ENCODE measurements around the gene RASSF9.

The RASSF9 gene

DNA sequence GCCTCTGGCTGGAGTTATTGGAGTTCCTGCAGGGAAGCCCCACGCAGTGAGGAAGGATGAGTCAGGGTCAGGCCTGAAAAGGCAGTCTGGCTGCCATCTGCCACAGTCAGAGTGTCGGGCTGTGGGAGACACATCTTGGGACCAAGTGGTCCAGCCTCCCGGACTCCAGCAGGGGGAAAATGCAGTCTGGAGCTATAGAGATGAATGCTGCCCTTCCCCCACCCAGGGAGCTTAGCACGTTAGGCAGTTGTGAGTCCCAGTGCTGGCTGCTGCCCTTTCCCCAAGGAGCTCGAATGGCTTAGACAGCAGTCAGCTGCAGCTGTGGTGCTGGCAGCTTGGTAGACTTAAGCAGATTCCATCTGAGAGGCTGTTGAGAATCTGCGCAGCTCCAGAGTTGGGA is 29.7 kb upstream of the RASSF9 start:
- TF ChIP-seq, protein P1, sequence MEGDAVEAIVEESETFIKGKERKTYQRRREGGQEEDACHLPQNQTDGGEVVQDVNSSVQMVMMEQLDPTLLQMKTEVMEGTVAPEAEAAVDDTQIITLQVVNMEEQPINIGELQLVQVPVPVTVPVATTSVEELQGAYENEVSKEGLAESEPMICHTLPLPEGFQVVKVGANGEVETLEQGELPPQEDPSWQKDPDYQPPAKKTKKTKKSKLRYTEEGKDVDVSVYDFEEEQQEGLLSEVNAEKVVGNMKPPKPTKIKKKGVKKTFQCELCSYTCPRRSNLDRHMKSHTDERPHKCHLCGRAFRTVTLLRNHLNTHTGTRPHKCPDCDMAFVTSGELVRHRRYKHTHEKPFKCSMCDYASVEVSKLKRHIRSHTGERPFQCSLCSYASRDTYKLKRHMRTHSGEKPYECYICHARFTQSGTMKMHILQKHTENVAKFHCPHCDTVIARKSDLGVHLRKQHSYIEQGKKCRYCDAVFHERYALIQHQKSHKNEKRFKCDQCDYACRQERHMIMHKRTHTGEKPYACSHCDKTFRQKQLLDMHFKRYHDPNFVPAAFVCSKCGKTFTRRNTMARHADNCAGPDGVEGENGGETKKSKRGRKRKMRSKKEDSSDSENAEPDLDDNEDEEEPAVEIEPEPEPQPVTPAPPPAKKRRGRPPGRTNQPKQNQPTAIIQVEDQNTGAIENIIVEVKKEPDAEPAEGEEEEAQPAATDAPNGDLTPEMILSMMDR (IDR thresholded peaks at IDR 0.05), result no peak
- no peak for TF ChIP-seq ZFX (IDR thresholded peaks at IDR 0.05; ENCODE audit: borderline replicate concordance)
- H3K27ac ChIP-seq, result no peak overlapping the region

DNA sequence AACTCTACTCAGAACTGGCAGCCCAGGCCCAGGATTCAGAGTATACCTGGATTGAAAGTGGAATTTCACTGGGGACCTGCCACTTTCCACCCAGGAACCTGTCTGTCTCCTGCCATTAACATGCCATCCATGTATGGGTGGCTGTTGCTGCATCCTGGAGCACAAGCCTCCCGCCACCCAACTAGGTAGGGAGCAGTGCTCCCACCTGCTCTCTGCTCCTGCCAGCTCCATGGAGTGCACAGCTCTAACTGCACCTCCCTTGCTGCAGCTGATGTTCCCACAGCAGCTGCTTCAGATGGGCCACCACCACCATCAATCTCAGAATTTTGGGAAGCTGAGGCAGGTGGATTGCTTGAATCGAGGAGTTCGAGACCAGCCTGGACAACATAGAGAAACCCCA is 20.8 kb upstream of the RASSF9 start:
- no peak overlapping the region for H3K27ac ChIP-seq
- TF ChIP-seq ZFX (IDR thresholded peaks at IDR 0.05; ENCODE audit: borderline replicate concordance), result no peak
- TF ChIP-seq, protein P1 (IDR thresholded peaks at IDR 0.05), result no peak

DNA sequence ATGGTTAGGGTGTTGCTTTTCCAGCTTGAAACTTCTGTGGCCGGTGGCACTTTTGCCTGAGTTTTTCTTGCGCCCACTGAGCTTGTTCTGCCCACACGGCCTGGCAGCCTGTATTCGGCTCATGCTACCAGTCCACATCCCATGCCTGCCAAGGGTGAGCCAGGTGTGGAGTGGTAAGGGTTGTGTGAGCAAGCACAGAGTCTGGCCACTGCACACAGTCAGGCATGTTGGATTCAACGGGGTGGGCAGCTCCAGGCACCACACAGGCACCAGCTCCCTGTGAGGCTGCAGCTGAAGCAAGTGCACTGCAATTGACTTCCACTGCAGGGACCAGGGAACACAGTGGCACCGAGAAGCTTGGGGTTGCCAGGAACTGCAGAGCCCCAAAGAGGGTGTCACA is 19.1 kb upstream of the RASSF9 start:
- TF ChIP-seq, protein P1 (IDR thresholded peaks at IDR 0.05), result no peak
- TF ChIP-seq ZFX (IDR thresholded peaks at IDR 0.05; ENCODE audit: borderline replicate concordance), result no peak
- H3K27ac ChIP-seq, result no peak overlapping the region

DNA sequence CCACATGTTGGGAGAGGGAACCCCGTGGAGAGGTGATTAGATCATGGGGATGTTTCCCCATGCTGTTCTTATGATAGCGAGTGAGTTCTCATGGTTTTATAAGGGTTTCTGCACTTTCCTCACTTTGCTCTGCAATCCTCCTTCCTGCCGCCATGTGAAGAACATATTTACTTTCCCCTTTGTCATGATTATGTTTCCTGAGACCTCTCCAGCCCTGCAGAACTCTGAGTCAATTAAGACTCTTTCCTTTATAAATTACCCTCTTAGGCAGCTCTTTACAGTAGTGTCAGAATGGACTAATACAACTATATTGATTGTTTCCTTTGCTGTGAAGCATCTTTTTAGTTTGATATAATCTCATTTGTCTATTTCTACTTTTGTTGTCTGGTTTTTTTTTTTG is 13.1 kb upstream of the RASSF9 start:
- TF ChIP-seq, protein P1 (IDR thresholded peaks at IDR 0.05), result no peak
- TF ChIP-seq ZFX (IDR thresholded peaks at IDR 0.05; ENCODE audit: borderline replicate concordance), result no peak
- H3K27ac ChIP-seq, result no peak overlapping the region

DNA sequence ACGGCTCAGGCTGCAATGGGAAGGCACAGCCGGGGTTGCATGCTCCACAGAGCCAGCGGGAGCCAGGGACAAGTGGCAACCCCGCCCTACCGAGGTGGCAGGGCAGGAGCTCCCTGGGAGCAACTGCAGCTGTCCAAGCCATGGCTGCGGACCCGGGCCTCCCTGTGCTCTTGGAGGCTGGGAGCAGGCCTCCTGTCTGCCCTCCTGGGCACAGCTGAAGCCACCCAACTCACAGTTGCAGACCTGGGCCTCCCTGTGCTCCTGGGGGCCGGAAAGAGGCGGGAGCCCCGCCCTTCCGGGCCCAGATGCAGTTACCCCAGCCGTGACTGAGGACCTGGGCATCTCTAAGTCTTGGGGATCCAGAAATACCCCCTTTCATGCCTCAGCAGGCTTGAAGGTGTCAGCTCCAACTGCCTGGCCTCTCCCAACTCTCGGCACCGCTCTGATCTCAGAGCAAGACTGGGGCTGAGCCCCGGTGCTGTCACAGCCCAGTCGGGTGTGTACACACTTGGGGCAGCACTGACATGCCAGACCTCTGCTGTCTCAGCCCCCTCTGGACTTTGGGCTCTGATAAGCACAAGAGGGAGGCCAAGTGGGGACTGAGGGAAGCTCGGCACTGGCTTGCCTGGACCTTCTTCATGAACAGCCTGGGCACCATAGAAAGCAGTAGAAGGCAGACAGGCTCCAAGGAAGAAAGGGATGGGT is 7.5 kb upstream of the RASSF9 start:
- no peak for TF ChIP-seq ZFX (IDR thresholded peaks at IDR 0.05; ENCODE audit: borderline replicate concordance)
- TF ChIP-seq, protein P1 (IDR thresholded peaks at IDR 0.05), result no peak
- no peak overlapping the region for H3K27ac ChIP-seq

DNA sequence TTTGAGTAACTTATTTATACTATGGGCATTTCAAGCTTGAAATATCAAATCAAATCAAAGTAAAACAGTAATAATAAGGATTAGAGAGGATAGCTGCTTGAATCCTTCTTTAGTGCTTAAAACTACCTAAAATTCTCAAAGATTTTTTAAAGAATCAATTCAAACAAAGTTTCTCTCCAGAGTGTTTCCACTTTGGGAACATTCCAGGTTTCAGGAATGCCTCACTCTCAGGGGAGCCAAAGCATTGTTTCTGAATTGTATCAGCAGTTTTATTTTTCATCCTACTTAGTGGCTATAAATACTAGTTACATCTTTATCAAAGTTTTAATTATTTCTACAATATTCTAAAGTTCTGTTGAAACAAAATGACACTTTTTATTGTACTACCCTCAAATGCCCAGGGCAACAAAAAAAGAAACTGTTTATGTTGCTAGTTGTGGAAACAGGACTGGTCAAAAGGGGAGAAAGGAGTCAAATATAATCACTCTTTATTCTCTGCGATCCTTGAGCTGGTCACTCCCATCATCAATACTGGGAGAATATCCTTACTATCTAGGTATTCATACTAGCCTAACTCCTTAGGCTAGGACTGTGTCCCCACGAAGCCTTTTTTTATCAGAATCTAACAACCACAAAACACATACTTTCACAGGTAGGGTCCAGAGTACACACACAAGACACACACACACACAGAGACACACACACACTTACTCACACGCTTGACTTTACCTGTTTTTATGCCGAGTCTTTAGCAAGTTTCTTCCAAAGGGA is 598 bp downstream of the RASSF9 start:
- no peak overlapping the region for H3K27ac ChIP-seq
- TF ChIP-seq, protein P1 (IDR thresholded peaks at IDR 0.05), result no peak
- no peak for TF ChIP-seq ZFX (IDR thresholded peaks at IDR 0.05; ENCODE audit: borderline replicate concordance)

DNA sequence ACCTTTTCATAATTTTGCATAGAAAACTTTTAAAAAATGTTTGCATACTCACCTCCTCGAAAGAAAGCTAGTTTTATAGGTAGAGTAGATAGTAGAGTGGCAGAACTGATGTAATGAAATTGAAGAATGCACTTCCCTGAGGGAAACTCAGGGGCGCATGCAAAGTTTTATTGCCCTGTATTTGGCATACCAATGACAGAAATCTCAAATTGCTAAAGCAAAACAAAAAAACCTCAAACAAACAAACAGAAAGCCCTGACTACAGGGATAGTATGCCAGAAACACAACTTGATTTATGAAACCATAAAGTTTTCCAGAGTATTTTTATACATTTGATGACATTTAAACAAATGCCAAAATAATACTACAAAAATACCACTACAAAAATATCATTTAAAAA is 1.8 kb downstream of the RASSF9 start:
- no peak for TF ChIP-seq ZFX (IDR thresholded peaks at IDR 0.05; ENCODE audit: borderline replicate concordance)
- TF ChIP-seq, protein P1 (IDR thresholded peaks at IDR 0.05), result no peak
- H3K27ac ChIP-seq, result no peak overlapping the region
